Activated T-cell treated with anti-CD3 and anti-CD28 coated beads for 1 hour (primary cell): Measurements from ENCODE around the gene CELF2.
"Not testable (repeated sequence)": the region's sequence is repeated elsewhere in the genome, so short reads cannot be mapped to it uniquely, and the experiment has no call there.

ENCODE experiments used
- DNase-seq: peaks from one replicate; pipeline ENCODE4 v3.0.0-alpha.2; 2020; ENCODE audit warnings: low read depth

The CELF2 gene

GRCh38 chr10:11017570-11018431, at the start of gene CELF2:
Gene CELF2 (plus strand): TSS chr10:11017872. CDS start chr10:11018090, 218 bp downstream.
- peak; percentile 39 for DNase-seq

- DNase-seq: no peak
Measured at GRCh38 chr10:10968257-10968588, 49.4 kb upstream of the CELF2 start.

- no peak for DNase-seq
Measured at GRCh38 chr10:10973310-10973709, 44.4 kb upstream of the CELF2 start.

- no peak for DNase-seq
Measured at GRCh38 chr10:10975647-10976046, 42.0 kb upstream of the CELF2 start.

GRCh38 chr10:10976652-10977051, 41.0 kb upstream of the CELF2 start:
- no peak for DNase-seq

GRCh38 chr10:10977226-10977956, 40.3 kb upstream of the CELF2 start:
- no peak for DNase-seq

- DNase-seq: no peak
Measured at GRCh38 chr10:10977978-10978377, 39.7 kb upstream of the CELF2 start.

- DNase-seq: no peak
Measured at GRCh38 chr10:10985361-10985760, 32.3 kb upstream of the CELF2 start.

- DNase-seq: no peak
Measured at GRCh38 chr10:10986606-10987005, 31.1 kb upstream of the CELF2 start.

- no peak for DNase-seq
Measured at GRCh38 chr10:10987111-10987510, 30.6 kb upstream of the CELF2 start.

GRCh38 chr10:10989669-10990068, 28.0 kb upstream of the CELF2 start:
- no peak for DNase-seq

GRCh38 chr10:10991144-10991543, 26.5 kb upstream of the CELF2 start:
- DNase-seq: no peak

GRCh38 chr10:10992072-10992471, 25.6 kb upstream of the CELF2 start:
- DNase-seq: no peak

- DNase-seq: no peak
Measured at GRCh38 chr10:10992961-10993714, 24.5 kb upstream of the CELF2 start.

- no peak for DNase-seq
Measured at GRCh38 chr10:10993785-10994184, 23.9 kb upstream of the CELF2 start.

- DNase-seq: no peak
Measured at GRCh38 chr10:10994360-10994759, 23.3 kb upstream of the CELF2 start.

- no peak for DNase-seq
Measured at GRCh38 chr10:10995120-10995519, 22.6 kb upstream of the CELF2 start.

- no peak for DNase-seq
Measured at GRCh38 chr10:10996966-10997620, 20.6 kb upstream of the CELF2 start.

- not testable (repeated sequence) for DNase-seq
Measured at GRCh38 chr10:10999501-10999900, 18.2 kb upstream of the CELF2 start.

- no peak for DNase-seq
Measured at GRCh38 chr10:11002485-11002884, 15.2 kb upstream of the CELF2 start.

GRCh38 chr10:11002916-11003315, 14.8 kb upstream of the CELF2 start:
- DNase-seq: no peak

- no peak for DNase-seq
Measured at GRCh38 chr10:11003679-11004078, 14.0 kb upstream of the CELF2 start.
